ENCODE data around the gene STX11. TPM values are rescaled to one million over a fixed set of nuclear protein-coding genes. Genes with fewer than 3 reads are reported as not detected.

Gene STX11
- polyA plus RNA-seq, 1 donor from 2014 or later: not detected

- Histone ChIP-seq H3K27ac (ENCODE audit: low read length) (no peak overlapping the region), H3F3A (ENCODE audit: insufficient read depth, low read length, poor library complexity, severe bottlenecking) (no peaks in the 10 kb centered on the region), H2AFZ (ENCODE audit: low read depth, low read length) (no peak overlapping the region), H3K9me3 (ENCODE audit: low read length) (no peaks in the 10 kb centered on the region), H3K79me2 (replicated peaks; ENCODE audit: insufficient read depth, low read length) (no peaks in the 10 kb centered on the region), H3K4me2 (ENCODE audit: low read length) (no peak overlapping the region), H3K9ac (ENCODE audit: low read length) (no peak overlapping the region), H3K27me3 (ENCODE audit: insufficient read depth, low read depth, low read length) (no peaks in the 10 kb centered on the region), H4K20me1 (ENCODE audit: insufficient read depth) (no peaks in the 10 kb centered on the region), H3K9me2 (ENCODE audit: insufficient read depth, low read length) (no peaks in the 10 kb centered on the region), H3K36me3 (ENCODE audit: insufficient read depth, low read length) (no peaks in the 10 kb centered on the region), H3K4me3 (ENCODE audit: low read length) (no peak overlapping the region)
- TF ChIP-seq EZH2 (IDR thresholded peaks at IDR 0.05; ENCODE audit: borderline replicate concordance, insufficient read depth, low read length, poor library complexity, severe bottlenecking): no peak
- no peak for TF ChIP-seq EP300 (conservative IDR thresholded peaks at IDR 0.05; ENCODE audit: poor library complexity, severe bottlenecking)
- TF ChIP-seq POLR2AphosphoS5 (IDR thresholded peaks at IDR 0.05): no peak
- no peak for TF ChIP-seq SMC3 (conservative IDR thresholded peaks at IDR 0.05; ENCODE audit: poor library complexity)
- no peak for TF ChIP-seq CTCF (IDR thresholded peaks at IDR 0.05; ENCODE audit: poor library complexity, severe bottlenecking)
- no peak for TF ChIP-seq REST (IDR thresholded peaks at IDR 0.05; ENCODE audit: borderline replicate concordance)
- no peak for TF ChIP-seq MXI1 (conservative IDR thresholded peaks at IDR 0.05; ENCODE audit: poor library complexity, severe bottlenecking)
- no peak for TF ChIP-seq TAF1 (IDR thresholded peaks at IDR 0.05; ENCODE audit: low read depth)
- TF ChIP-seq RAD21 (conservative IDR thresholded peaks at IDR 0.05): no peak
Observed at GRCh38 chr6:144232832-144233230, 82.5 kb downstream of the STX11 start.

GRCh38 chr6:144234399-144234798, 84.1 kb downstream of the STX11 start:
- no peak overlapping the region for H2AFZ ChIP-seq (ENCODE audit: low read depth, low read length)
- no peak overlapping the region for H3K9ac ChIP-seq (ENCODE audit: low read length)
- no peaks in the 10 kb centered on the region for H4K20me1 ChIP-seq (ENCODE audit: insufficient read depth)
- H3K9me2 ChIP-seq (ENCODE audit: insufficient read depth, low read length): no peaks in the 10 kb centered on the region
- H3K27me3 ChIP-seq (ENCODE audit: insufficient read depth, low read depth, low read length): no peaks in the 10 kb centered on the region
- TF ChIP-seq CTCF (IDR thresholded peaks at IDR 0.05; ENCODE audit: poor library complexity, severe bottlenecking) (no peak), POLR2AphosphoS5 (IDR thresholded peaks at IDR 0.05) (no peak), EZH2 (IDR thresholded peaks at IDR 0.05; ENCODE audit: borderline replicate concordance, insufficient read depth, low read length, poor library complexity, severe bottlenecking) (no peak), REST (IDR thresholded peaks at IDR 0.05; ENCODE audit: borderline replicate concordance) (no peak), MXI1 (conservative IDR thresholded peaks at IDR 0.05; ENCODE audit: poor library complexity, severe bottlenecking) (no peak), SMC3 (conservative IDR thresholded peaks at IDR 0.05; ENCODE audit: poor library complexity) (no peak), RAD21 (conservative IDR thresholded peaks at IDR 0.05) (no peak), TAF1 (IDR thresholded peaks at IDR 0.05; ENCODE audit: low read depth) (no peak), EP300 (conservative IDR thresholded peaks at IDR 0.05; ENCODE audit: poor library complexity, severe bottlenecking) (no peak)
- no peaks in the 10 kb centered on the region for H3K9me3 ChIP-seq (ENCODE audit: low read length)
- no peak overlapping the region for H3K4me3 ChIP-seq (ENCODE audit: low read length)
- H3K27ac ChIP-seq (ENCODE audit: low read length): no peak overlapping the region
- no peaks in the 10 kb centered on the region for H3K36me3 ChIP-seq (ENCODE audit: insufficient read depth, low read length)
- H3K79me2 ChIP-seq (replicated peaks; ENCODE audit: insufficient read depth, low read length): no peaks in the 10 kb centered on the region
- H3F3A ChIP-seq (ENCODE audit: insufficient read depth, low read length, poor library complexity, severe bottlenecking): no peaks in the 10 kb centered on the region
- H3K4me2 ChIP-seq (ENCODE audit: low read length): no peak overlapping the region

Data from neural cell (in vitro differentiated cells).